ENCODE results near the gene S100A6.

- TF ChIP-seq CEBPB (IDR thresholded peaks at IDR 0.05; ENCODE audit: low read depth) (no peak), EZH2 (IDR thresholded peaks at IDR 0.05) (no peak), RAD21 (IDR thresholded peaks at IDR 0.05; ENCODE audit: low read depth) (no peak), MAX (IDR thresholded peaks at IDR 0.05) (no peak), ZFX (IDR thresholded peaks at IDR 0.05) (peak; percentile 25; the same call in 1 of the 2 replicates), CTCF (IDR thresholded peaks at IDR 0.05 in 2 of 3, conservative IDR thresholded peaks at IDR 0.05 in 1 of 3; ENCODE audit: borderline replicate concordance in 1 of 3, insufficient read depth in 1 of 3, low read depth in 2 of 3, low read length in 2 of 3) (no peak; a peak in 1 of 6 replicates), POLR2A (IDR thresholded peaks at IDR 0.05; ENCODE audit: borderline replicate concordance, extremely low read depth, insufficient read depth, insufficient read length) (peak; percentile 84), FOSL1 (IDR thresholded peaks at IDR 0.05; ENCODE audit: low read depth) (no peak), CBX3 (IDR thresholded peaks at IDR 0.05; ENCODE audit: low read depth) (no peak), JUND (IDR thresholded peaks at IDR 0.05) (no peak), EZH2phosphoT487 (IDR thresholded peaks at IDR 0.05; ENCODE audit: borderline replicate concordance) (no peak), POLR2AphosphoS5 (IDR thresholded peaks at IDR 0.05; ENCODE audit: low read depth, low read length) (peak; percentile 98), REST (IDR thresholded peaks at IDR 0.05; ENCODE audit: low read depth) (no peak)
Measured at GRCh38 chr1:153535242-153536011, at the start of gene S100A6.

All from HCT116 (cell line).